ENCODE measurements around the gene MERTK. TPM values are rescaled to one million over a fixed set of nuclear protein-coding genes. Genes with fewer than 3 reads are reported as not detected.

MERTK gene
- total RNA-seq, 1 donor from 2014 or later, result 5.1 TPM

DNA sequence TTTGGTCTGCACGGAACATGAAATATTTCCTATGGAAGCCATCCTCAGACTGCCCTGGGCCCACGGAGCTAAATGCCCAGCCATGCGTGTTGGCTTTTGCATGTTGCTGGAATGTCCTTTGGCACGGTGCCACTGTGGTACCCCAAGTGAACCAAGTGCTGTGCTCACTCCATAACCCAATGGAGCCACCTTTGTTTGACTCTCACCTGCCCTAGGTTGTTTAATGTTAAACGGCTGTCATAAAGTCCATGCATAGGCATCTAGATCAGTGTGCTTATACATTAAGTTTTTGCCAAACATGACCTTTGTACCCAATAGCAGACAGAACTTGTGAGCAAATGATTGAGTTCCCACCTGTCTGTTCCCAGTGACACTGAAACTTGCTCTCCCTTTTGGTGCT lies 96.7 kb downstream of the MERTK start:
- H3K36me3 Mint-ChIP-seq (ENCODE audit: low read depth, unreplicated experiment), result peaks cover 18% of the 10 kb centered on the region
- H3K36me3 ChIP-seq (ENCODE audit: insufficient read depth, low read length), result no peaks in the 10 kb centered on the region
- H3K4me1 Mint-ChIP-seq (ENCODE audit: low read depth, unreplicated experiment), result no peaks in the 10 kb centered on the region
- H3K4me3 ChIP-seq (ENCODE audit: insufficient read depth, low read depth, low read length), result no peak overlapping the region
- H3K4me2 ChIP-seq (ENCODE audit: low read length), result no peak overlapping the region
- H3K4me3 Mint-ChIP-seq (ENCODE audit: unreplicated experiment), result no peak overlapping the region
- DNase-seq (ENCODE audit: low read depth) (no peak), FAIRE-seq (no peak)
- no peak overlapping the region for H3K9ac ChIP-seq (ENCODE audit: low read length)
- H3K27me3 Mint-ChIP-seq (ENCODE audit: low read depth, unreplicated experiment), result no peaks in the 10 kb centered on the region
- H3K27me3 ChIP-seq (ENCODE audit: insufficient read depth, low read length), result no peaks in the 10 kb centered on the region
- H3K27ac Mint-ChIP-seq (ENCODE audit: unreplicated experiment), result no peak overlapping the region
- H4K20me1 ChIP-seq (ENCODE audit: insufficient read depth, low read length), result no peaks in the 10 kb centered on the region
- H3K9me3 Mint-ChIP-seq (ENCODE audit: unreplicated experiment), result no peaks in the 10 kb centered on the region
- no peaks in the 10 kb centered on the region for H3K4me1 ChIP-seq (ENCODE audit: insufficient read depth, low read length)
- no peak overlapping the region for H2AFZ ChIP-seq (ENCODE audit: low read depth, low read length)
- H3K27ac ChIP-seq (ENCODE audit: low read depth, low read length), result no peak overlapping the region
- no peaks in the 10 kb centered on the region for H3K9me3 ChIP-seq (ENCODE audit: insufficient read depth, low read depth, low read length)
- TF ChIP-seq EZH2 (IDR thresholded peaks at IDR 0.05; ENCODE audit: insufficient read depth, low read length), result no peak
- no peaks in the 10 kb centered on the region for H3K79me2 ChIP-seq (ENCODE audit: insufficient read depth, low read length)

DNA sequence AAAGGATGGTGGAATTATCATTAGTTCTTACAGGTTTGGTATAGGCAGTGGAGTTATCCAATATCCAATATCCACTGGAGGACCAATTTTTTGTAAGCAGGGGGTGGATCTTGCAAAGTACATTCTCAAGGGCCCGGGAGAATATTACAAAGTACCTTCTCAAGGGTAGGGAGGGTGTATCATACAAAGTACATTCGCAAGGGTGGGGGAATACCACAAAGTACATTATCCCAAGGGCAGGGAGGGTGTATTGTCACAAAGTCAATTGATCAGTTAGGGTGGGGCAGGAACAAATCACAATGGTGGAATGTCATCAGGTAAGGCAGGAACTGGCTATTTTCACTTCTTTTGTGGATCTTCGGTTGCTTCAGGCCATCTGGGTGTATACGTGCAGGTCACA lies 101.4 kb downstream of the MERTK start:
- no peak overlapping the region for H3K4me3 Mint-ChIP-seq (ENCODE audit: unreplicated experiment)
- H3K27me3 Mint-ChIP-seq (ENCODE audit: low read depth, unreplicated experiment), result no peaks in the 10 kb centered on the region
- TF ChIP-seq EZH2 (IDR thresholded peaks at IDR 0.05; ENCODE audit: insufficient read depth, low read length), result no peak
- TF ChIP-seq, protein P1, sequence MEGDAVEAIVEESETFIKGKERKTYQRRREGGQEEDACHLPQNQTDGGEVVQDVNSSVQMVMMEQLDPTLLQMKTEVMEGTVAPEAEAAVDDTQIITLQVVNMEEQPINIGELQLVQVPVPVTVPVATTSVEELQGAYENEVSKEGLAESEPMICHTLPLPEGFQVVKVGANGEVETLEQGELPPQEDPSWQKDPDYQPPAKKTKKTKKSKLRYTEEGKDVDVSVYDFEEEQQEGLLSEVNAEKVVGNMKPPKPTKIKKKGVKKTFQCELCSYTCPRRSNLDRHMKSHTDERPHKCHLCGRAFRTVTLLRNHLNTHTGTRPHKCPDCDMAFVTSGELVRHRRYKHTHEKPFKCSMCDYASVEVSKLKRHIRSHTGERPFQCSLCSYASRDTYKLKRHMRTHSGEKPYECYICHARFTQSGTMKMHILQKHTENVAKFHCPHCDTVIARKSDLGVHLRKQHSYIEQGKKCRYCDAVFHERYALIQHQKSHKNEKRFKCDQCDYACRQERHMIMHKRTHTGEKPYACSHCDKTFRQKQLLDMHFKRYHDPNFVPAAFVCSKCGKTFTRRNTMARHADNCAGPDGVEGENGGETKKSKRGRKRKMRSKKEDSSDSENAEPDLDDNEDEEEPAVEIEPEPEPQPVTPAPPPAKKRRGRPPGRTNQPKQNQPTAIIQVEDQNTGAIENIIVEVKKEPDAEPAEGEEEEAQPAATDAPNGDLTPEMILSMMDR (IDR thresholded peaks at IDR 0.05; ENCODE audit: insufficient read depth, low read depth, low read length), result no peak

DNA sequence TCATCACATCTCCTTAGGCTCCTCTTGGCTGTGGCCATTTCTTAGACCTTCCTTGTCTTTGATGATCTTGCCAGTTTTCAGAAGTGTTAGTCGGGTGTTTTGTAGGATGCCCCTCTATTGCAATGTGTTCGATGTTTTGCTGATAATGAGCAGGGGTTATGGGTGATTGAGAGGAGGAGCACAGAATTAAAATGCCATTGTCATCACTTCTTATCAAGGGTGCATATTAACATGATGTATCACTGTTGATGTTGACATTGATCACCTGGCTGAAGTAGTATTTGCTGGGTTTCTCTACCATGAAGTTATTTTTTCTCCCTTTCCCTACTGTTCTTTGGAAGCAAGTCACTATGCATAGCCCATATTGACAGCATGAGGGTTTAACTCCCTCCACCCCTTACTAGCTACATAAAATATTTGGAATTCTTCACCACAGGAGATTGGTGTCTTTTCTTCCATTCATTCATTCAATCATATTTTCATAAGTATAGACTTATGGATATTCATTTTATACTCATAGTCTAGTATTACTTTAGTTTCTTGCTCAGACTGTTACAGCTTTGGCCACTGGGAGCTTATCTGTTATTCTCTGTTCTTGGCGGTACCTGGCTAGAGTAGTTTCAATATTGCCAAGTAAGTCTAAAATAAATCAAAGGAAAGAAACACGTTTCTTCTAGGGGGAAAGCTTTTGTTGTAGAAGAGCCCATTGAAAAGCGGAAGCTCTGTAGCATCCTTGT lies 102.2 kb downstream of the MERTK start:
- Histone ChIP-seq H3K27me3 (ENCODE audit: insufficient read depth, low read length) (no peaks in the 10 kb centered on the region), H3K27ac (ENCODE audit: low read depth, low read length) (no peak overlapping the region), H3K4me3 (ENCODE audit: insufficient read depth, low read depth, low read length) (no peak overlapping the region), H3K9me3 (ENCODE audit: insufficient read depth, low read depth, low read length) (no peaks in the 10 kb centered on the region), H3K4me1 (ENCODE audit: insufficient read depth, low read length) (no peaks in the 10 kb centered on the region), H2AFZ (ENCODE audit: low read depth, low read length) (no peak overlapping the region), H4K20me1 (ENCODE audit: insufficient read depth, low read length) (no peaks in the 10 kb centered on the region), H3K79me2 (ENCODE audit: insufficient read depth, low read length) (no peaks in the 10 kb centered on the region), H3K36me3 (ENCODE audit: insufficient read depth, low read length) (no peaks in the 10 kb centered on the region), H3K9ac (ENCODE audit: low read length) (no peak overlapping the region), H3K4me2 (ENCODE audit: low read length) (no peak overlapping the region)
- Mint-ChIP-seq H3K4me1 (ENCODE audit: low read depth, unreplicated experiment) (no peaks in the 10 kb centered on the region), H3K27ac (ENCODE audit: unreplicated experiment) (no peak overlapping the region), H3K36me3 (ENCODE audit: low read depth, unreplicated experiment) (peaks cover 23% of the 10 kb centered on the region), H3K9me3 (ENCODE audit: unreplicated experiment) (no peaks in the 10 kb centered on the region), H3K27me3 (ENCODE audit: low read depth, unreplicated experiment) (no peaks in the 10 kb centered on the region), H3K4me3 (ENCODE audit: unreplicated experiment) (no peak overlapping the region)
- FAIRE-seq, result no peak
- TF ChIP-seq EZH2 (IDR thresholded peaks at IDR 0.05; ENCODE audit: insufficient read depth, low read length), result no peak
- TF ChIP-seq, protein P1 (IDR thresholded peaks at IDR 0.05; ENCODE audit: insufficient read depth, low read depth, low read length), result no peak
- DNase-seq (ENCODE audit: low read depth), result no peak

More for the DNA sequence above, 101.4 kb downstream of the MERTK start:
- no peak overlapping the region for H3K27ac ChIP-seq (ENCODE audit: low read depth, low read length)
- H4K20me1 ChIP-seq (ENCODE audit: insufficient read depth, low read length), result no peaks in the 10 kb centered on the region
- H3K4me1 Mint-ChIP-seq (ENCODE audit: low read depth, unreplicated experiment), result no peaks in the 10 kb centered on the region
- H3K79me2 ChIP-seq (ENCODE audit: insufficient read depth, low read length), result no peaks in the 10 kb centered on the region
- no peak overlapping the region for H3K9ac ChIP-seq (ENCODE audit: low read length)
- no peak for DNase-seq (ENCODE audit: low read depth)
- no peak overlapping the region for H2AFZ ChIP-seq (ENCODE audit: low read depth, low read length)
- no peaks in the 10 kb centered on the region for H3K27me3 ChIP-seq (ENCODE audit: insufficient read depth, low read length)
- no peak overlapping the region for H3K4me3 ChIP-seq (ENCODE audit: insufficient read depth, low read depth, low read length)
- no peak overlapping the region for H3K27ac Mint-ChIP-seq (ENCODE audit: unreplicated experiment)
- H3K9me3 Mint-ChIP-seq (ENCODE audit: unreplicated experiment), result no peaks in the 10 kb centered on the region
- H3K36me3 Mint-ChIP-seq (ENCODE audit: low read depth, unreplicated experiment), result peaks cover 26% of the 10 kb centered on the region
- no peaks in the 10 kb centered on the region for H3K36me3 ChIP-seq (ENCODE audit: insufficient read depth, low read length)
- H3K4me1 ChIP-seq (ENCODE audit: insufficient read depth, low read length), result no peaks in the 10 kb centered on the region
- H3K9me3 ChIP-seq (ENCODE audit: insufficient read depth, low read depth, low read length), result no peaks in the 10 kb centered on the region
- FAIRE-seq, result no peak
- no peak overlapping the region for H3K4me2 ChIP-seq (ENCODE audit: low read length)

All from astrocyte (in vitro differentiated cells and primary cell).